ENCODE results near the gene MGLL. TPM values are rescaled to one million over a fixed set of nuclear protein-coding genes. Genes with fewer than 3 reads are reported as not detected.

MGLL gene
- polyA plus RNA-seq, 10 donors, result 20.3 to 29.7 (median 21.9) TPM

DNA sequence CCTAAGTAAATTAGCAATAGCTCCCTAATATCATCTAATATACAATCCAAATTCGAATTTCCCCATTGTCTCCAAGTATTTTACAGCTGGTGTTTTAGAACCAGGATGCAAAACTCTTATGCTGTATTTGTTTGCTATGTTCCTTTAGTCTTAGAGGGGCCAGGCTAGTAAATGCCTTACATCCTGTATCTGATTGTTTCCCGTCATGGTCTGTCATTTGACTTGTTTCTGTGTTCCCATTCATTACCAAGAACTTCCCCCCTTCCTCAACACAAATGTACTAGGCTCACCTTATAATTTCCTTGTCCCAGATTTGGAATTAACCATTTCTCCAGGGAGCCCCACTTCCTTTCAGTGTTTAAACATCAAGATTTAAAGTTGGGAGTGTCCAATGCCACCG lies 95.4 kb downstream of the MGLL start:
- no peak for DNase-seq

DNA sequence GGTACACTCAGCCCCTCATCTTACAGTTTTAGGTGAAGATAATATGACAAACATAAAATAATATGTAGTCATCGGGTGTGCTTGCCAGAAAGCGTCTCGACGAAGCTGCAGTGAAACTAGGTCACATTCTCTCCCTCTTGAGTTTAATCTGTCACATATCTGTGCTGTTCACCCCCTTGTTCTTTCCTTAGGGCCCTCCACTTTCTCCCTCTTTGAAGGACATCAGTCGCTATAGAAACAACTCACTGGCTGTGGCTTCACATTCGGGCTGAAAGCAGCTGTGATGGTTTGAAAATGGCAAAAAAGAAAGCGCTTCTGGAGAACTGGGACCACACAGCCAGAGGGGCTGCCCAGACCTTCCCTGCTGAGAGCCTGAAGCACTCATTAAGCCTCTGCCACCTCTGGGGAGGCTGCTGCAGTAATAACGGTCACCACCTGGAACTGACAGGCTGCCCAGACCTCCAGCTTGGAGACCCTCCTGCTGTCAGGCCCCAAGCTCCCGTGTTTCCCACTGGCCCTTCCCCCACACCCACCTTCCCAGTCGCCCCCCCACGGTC lies 99.2 kb downstream of the MGLL start:
- DNase-seq, result peak in 1 of 3 donors; percentile 71

DNA sequence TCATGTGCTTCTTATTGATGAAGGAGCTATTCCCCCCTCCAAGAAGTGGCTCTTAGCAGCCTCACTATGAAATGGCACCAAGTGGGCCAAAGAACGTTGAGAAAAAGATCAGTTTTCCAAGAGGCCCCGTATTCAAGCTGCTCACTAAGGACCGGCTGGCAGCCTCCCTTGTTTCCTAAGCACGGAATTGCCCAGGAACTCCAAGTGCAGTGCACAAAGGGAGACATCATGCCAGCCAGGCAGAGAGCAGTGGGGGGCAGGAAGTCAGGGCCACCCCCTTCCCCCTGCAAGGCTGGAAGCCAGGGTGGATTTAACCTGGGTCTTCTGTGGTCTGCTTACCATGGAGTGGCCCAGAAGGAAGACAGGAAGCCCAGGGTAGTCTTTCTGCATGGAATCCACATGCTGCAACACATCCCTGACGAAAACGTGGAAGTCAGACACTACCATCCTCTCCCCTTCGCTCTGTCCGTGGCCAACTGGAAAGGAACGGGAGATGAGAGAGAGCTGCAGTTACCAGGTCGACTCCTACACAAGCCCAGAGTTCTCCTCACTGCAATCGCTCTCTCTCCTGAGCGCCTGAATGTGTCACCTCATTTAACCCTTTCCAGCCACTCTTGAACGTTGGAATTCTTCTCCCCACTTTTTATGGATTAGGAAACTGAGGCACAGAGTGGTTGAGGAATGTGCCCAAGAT lies 100.1 kb downstream of the MGLL start:
- DNase-seq, result no peak

DNA sequence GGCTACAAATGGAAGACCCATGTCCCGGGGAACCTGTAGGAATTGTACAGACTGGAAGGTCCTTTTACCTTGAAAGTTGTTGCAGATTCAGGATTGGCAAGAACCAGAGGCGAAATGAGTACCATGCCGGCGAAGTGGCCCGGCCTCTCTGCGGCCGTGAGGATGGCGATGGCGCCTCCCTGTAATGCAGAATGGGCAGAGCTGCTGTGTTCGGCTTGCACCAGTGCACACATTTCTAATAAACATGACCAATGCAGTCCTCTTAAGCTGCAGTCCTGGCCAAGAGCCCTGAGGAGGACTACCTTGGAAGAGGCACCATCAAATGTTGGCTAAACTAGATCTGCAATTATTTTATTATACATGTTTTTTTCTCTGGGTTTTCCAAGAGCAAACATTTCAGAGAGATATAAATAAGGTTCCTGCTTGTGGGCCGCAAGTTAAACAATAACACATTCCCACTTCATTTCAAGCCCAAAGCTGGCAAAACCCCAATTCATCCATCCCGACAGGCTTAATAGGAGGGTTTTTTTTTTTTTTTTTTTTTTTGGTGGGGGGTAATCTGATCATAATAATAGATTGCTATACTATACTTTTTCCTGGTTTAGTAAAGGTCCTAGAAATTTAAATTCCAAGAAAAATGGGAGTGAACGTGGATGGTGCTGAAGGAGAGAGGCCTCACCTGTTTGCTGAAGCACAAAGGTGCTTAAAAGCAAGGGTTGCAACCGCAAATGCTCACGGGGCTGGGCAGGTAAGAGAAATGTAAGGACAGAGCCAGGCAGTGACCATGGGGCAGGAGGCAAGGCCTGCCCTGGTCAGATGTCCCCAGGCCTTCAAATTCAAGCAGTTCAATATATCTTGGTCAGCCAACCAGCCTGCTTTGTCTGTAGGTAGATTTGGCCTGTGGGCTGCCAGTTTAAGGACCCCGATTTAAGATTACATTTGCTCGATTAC lies 101.1 kb downstream of the MGLL start:
- DNase-seq, result no peak

DNA sequence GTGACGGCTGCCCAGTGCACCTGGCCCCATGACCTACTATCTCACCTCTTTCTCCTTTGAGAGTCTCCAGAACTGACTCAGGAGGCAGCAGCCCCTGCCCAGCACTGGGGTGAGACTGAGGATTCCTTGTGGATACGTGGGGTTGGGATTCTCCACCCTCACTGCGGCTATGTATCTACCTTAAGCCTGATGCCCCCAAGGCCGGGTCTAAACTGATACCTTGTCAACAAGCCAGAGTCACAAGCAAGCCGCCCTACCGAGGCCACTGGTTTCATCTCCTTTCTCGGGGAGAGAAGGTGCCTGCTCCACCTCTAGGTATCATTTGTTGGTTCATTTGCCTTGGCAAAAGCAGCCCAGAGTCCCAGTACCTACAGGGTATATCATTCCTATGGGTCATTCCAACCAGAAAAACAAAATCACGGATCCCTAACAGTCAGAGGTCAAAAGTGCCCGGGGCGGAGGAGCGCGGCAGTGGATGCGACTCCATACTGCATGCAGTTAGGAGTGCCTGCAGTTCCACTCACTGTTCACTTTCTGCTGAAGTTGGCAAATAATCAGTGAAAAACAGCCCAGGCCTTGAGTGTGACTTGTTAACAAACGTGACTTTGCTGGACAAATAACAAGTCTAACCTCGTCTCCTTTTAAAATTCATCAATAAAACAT lies 102.0 kb downstream of the MGLL start:
- no peak for DNase-seq

DNA sequence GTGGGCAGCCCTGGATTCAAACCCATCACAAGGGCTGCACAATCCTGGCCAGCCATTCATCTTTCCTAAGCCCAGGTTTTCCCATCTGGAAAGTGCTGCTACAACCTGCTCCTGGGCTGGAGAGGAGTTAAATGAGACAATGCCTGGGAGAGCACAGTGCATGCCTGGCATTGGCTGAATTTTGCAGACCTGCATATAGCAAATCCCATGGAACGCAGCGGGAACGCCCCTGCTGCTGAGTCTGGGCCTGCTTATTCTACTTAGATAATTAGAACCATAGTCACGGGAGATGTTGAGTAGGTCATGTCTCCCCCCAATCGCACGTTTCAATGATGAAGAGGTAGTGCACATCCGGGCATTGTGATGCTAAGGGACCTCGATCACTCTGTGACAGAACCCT lies 102.9 kb downstream of the MGLL start:
- no peak for DNase-seq

DNA sequence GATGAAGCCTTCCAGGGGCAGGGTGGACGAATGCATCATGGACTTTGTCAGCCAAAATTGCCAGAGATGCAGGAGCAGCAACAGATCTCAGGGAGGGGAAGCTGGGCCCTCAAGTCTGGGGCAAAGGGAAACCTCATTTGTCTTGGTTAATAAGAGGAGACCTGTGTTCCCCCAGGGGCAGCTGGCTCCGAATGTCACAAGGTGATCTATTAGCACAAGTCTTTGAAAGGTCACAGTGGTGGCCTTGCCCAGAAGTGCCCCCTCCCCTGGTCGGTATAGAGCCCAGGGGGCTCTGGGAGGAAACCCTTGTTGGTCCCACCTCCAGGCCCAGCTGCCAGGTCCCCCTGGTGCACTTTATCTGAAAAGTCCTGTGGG lies 103.4 kb downstream of the MGLL start:
- no peak for DNase-seq

DNA sequence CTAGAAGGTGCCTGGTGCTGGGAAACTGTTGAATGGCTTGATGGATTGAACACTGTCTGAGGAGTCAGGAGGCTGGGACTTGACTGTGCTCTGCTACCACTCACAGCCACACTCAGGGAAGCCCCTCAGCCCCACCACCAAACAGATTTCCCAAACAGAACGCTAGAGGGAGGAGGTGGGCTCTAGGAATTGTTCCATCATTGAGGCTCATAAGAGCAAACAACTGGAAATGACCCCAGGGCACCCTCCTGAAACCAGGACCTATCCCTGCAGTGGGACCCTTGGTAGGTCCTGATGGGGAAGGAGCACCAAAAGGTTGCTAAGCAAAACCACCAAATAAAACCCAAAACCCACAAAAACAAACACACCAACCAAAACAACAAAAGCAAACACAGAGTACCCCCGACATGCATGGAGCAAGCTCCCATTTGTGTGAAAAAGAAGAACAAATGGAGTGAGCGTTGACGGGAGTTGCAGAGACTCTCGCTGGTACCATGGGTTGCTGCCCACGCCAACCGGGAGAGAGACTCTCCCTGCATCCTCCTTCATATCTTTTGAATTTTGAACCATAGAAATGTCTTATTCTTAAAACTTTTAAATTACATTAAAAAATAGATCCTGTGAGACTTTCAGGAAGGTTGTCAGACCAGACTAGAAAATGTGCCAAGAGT lies 103.9 kb downstream of the MGLL start:
- no peak for DNase-seq

DNA sequence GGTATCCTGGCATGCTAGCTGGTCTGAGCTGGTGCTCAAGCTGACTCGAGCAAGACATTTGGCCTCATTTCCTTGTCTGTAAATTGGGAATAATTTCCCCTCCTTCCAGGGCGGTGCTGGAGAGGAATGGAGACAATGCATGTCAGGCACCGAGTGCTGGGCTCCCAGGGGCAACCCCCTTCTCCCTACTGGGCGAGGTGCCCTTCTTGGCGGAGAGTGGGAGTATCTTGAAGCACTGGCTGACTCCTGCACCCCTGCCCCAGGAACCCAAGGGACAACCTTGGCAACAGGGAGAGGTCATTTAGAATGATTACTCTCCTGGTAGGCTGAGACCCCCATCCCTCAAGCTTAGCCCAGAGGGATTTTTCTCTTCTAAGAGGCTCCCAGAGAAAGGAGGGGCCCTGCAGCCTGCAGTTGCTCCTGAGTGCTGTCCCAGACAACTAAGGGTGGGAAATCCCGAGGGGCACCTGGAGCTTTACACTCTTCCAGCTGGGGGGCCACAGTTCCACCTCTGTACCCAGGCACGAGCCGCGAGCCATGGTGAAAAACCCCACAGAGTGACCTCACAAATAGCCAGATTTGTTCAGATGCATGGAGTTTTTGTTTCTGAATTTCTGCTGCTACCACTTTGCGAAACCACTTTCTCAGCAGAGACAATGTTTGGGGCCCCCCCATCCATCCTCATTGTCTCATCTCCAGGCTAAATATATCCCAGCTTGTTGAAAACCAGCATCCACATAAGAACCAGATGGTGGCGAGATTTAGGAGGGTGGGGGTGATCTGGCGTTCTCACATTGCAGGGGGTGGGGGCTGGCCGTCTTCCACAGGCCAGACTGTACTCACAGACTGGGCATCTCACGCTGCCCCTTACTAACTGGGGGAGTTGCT lies 104.7 kb downstream of the MGLL start:
- DNase-seq, result peak in 2 of 3 donors; percentile 43 to 65

DNA sequence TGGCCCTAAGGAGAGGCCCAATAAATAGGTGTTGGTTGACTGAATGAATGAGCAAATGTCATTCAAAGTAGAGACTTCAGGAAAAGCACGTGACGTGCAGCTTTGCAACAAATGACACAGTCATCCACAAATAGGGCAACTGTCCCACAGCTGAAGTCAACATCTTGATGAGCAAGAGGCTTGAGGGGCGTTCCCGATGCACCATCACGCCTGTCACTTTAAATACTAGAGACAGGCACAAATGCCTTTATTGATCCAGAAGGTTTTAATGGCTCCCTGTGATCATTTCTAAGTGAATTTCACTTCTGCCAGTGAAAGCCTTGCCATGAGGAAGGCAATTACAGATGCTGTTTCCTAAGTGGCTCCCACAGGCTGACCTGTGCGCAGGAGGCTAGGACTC lies 105.9 kb downstream of the MGLL start:
- no peak for DNase-seq

DNA sequence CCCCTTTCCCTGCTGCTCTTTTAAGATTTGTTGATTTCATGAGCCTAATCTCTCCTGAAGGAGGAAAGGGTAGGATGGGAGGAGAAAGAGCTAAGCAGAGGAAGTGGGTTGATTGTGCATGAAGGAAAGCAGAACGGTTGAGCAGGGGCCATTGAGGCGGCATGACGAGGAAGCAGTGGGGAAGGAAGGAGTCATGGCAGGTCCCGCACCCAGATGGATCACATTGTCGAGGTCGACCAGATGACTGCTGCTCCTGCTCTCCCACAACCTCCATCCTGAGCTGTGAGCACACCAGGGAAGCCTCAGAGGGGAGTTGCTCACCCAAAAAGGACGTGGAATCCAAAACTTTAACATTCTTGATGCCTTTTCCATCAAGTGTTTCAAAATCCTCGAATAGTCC lies 106.8 kb downstream of the MGLL start:
- DNase-seq, result no peak

DNA sequence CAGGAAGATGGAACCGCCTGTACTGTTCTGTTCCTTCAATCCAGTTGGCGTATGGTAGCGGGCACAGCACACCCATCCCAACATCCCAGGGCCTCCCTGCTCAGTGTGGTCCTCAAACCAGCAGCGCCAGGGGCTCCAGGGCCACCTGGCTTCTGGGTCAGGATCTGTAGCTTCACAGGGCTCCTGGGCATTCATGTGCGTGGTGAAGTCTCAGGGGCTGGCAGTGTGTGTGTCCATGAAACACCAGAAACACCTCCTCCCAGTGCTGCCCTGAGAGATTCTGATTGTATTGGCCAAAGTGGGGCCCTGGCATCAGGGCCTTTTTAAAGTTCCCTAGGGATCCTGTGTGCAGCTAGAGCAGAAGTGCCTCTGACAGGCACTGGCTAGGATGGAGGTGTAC lies 107.4 kb downstream of the MGLL start:
- DNase-seq, result no peak

DNA sequence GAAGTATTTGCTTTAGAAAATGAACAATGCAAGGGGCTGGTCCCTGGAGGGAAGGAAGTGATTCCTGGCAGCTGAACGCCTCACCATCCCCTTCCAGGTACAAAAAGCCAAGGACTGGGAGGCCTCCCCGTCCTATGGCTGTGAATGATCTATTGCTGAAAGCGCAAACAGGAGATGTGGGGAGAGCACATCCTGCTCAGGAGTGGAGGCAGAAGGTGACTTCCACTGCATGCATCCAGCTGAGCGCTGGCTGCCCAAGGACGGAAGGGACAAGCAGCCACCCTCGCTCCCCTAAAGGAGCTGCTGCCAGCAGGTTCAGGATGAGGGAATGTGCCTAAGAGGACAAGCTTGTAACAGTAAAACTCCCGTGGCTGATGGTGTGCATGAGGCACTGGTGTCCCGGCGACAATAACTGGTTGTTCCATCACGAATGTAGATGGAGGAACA lies 108.2 kb downstream of the MGLL start:
- no peak for DNase-seq

DNA sequence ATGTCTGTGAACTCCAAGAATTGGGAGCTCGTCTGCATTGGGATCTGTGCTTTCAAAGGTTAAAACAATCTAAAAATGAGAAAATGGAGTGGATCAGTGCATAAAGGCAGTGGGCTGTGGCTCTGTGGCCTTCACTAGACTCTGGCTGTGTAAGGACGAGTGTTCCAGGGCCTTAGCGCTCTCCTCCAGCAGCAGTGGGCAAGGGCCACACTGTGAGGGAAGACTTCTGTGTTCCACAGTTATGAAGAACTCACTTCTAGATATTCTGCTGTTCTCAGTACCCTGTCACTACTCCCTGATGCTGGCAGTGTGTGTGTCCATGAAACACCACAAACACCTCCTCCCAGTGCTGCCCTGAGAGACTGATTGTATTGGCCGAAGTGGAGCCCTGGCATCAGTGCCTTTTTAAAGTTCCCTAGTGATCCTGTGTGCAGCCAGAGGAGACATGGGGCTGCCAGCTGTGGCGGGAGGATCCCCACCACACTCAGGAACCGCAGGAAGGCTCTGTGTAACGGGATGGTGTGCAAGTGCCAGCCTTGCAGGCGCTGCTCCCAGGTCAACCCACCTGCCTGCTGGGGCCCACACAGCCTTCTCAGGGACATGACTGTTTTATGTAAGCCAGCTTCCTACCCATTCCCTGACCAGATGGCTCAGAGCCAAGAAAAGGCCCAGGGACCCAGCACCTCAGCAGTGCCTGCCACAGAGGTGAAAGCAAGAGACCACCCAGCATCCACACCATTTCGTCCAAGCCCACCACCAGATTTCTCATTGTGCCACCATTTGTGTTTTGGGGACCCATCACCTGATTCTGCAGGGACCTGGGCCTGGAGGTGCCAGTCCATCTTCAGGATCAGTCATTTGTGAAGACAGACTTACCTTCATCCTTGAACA lies 109.2 kb downstream of the MGLL start:
- DNase-seq, result no peak

DNA sequence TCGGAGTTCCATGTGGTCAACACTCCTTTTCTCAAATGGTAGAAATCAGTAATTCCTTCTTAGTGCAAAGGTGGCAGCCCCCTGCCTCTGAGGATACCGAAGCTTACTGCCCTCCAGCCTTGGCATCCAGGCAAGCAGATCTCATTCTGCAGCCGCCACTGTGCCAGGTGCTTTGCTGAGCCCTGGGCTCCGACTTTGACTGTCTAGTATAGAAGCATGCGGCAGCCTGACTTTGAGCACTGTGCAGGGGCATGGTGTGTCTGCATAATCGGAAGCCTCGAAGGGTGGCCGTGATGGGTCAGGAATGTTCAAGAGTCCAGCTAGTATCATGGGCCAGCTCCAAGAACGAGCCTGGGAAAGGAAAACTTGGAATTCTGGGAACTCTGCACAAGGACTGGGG lies 109.9 kb downstream of the MGLL start:
- DNase-seq, result no peak

DNA sequence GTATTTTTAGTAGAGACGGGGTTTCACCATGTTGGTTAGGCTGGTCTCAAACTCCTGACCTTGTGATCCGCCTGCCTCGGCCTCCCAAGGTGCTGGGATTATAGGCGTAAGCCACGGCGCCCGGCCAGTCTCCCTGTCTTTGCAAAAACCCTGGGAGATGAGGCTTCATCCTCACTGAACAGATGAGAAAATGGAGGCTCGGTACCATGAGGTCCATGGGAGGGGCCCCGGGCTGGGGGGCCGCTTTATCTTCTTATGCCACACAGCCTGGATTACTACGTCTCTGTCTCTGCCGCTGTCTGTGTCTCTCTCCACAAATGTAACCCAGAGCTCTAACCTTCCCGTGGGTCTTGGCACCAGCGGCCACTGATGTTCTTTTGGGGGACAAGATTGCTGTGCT lies 110.4 kb downstream of the MGLL start:
- no peak for DNase-seq

DNA sequence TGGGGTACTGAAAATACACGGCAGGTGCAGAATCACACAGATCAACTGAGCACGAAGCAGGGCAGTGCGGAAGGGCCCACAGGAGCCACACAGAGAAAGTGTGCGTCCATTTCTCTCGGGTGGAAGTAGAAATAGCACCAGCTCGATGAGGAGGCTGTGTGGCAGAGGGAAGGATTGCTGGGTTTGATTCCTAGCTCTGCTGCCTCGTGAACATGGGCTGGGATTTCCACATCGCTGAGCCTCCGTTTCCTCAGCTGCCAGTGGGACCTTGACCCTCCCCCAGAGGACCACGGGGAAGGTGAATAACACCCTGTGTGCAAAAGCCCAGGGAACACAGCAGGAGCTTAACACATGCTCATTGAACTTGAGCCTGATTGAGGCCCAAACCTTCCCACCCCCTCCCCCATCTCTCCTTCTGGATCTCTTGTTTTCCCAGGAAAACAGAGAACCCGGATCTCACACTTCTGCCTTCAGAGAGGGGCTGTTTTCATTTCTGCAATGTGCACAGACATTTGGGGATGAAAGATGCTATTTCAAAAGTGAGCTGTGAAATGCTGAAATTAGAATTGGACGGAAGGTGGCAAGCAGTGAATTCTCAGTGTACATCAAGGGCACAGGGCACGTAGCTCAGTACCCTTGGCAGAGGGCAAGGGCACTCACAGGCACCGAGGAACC lies 111.2 kb downstream of the MGLL start:
- DNase-seq, result no peak

DNA sequence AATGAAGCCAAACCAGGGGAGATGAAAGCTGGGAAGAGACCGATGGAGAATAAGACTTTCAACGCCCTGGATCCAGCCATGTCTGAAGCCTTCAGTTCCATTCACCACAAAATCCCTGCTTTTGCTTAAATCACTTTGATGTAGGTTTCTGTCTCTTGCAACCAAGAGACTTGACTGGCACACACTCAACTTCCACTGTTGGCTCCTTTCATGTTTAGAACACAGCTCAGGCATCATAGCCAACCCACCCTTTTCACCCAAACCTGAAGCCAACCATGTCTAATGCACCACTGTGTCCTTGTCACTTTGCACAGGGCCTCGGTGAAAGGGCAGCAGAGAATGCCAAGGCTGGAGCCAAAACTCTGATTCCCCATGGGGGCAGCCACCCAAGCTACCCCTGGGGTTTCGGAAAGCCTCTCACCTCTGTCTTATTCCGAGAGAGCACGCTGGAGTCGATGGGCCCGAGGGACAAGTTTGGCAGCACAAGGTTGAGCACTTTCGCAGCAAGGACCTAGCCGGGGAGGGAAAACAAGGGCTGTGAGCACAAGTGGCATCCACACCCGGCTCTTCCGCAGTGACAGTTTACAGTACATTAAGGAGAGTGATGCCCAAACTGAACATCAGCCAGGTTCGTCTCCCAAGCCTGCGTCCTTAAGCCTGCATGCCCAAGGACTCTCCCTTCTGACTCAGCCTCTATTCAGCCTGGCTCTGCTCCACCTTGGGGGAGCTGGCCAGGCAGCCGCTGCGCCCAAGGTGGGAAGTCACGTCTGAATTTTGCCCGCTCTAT lies 112.0 kb downstream of the MGLL start:
- no peak for DNase-seq

All from muscle of back (tissue), 11 donors.